ENCODE data around the gene POLA1. TPM values are rescaled to one million over a fixed set of nuclear protein-coding genes. Genes with fewer than 3 reads are reported as not detected.
"Not testable (repeated sequence)": the region's sequence is repeated elsewhere in the genome, so short reads cannot be mapped to it uniquely, and the experiment has no call there.

Gene POLA1
- total RNA-seq, 4 donors from 2014 or later, result 9.4 to 15.7 (median 10.0) TPM

DNA sequence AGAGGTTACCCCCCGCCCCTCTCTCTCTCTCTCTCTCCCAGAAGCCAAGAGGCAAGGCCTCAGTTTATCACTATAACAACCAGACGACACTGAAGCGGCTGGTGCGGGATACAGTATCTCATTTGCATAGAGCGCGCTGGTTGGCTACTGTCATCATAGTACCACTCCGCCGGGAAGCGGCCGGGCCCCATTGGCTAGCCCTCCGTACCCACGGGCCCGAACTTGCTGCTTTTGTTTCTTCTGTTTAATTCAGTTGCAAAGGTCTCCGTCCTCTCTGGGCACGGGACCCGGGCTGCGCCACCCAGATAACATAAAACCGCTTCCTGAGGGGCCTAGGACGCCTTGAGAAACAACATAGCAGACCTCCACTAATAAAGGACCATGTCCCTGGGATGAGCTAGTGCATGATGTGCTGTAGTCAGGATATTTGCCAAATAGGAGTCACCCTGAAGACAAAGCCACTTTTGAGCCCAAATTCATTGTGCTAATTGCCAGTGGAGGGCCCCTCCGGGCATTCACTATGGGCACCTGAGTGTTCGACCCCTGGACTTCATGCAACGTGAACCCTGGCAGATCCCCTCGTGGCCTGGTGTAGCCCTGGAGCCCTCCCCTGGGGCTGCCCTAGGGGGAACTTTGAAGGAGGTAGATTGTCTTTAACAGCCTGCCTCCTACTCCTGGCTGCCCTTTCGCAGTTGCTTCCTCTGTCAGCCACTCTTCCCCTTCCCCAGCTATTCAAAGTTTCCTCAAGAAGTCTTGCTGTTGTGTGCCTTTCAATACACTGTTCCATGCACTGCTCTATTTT lies 46.3 kb upstream of the POLA1 start, which contains the start of gene PCYT1B:
Gene PCYT1B, minus strand, starts transcription at position 91 of the 802 bp plus-strand sequence. CDS start 242 bp downstream, outside the sequence.
- Histone ChIP-seq H3K27ac (replicated peaks in 1 of 4) (peak within 1 kb of the TSS; percentile 24 to 69 (median 58)), H3K36me3 (no peaks in the 10 kb centered on the region), H3K4me1 (peaks cover 0 to 6% (median 5%) of the 10 kb centered on the region in 4 donors), H3K27me3 (no peaks in the 10 kb centered on the region), H3K4me3 (peak within 1 kb of the TSS; percentile 44 to 51 (median 50)), H3K9me3 (no peaks in the 10 kb centered on the region)
- WGBS, result 27% methylated on average over 23 of the region's 24 CpGs
- intact Hi-C loops (cut with DNase I), result no loop called here
- TF ChIP-seq POLR2AphosphoS5 (IDR thresholded peaks at IDR 0.05) (peak in 1 of 2 donors; percentile 10), POLR2A (IDR thresholded peaks at IDR 0.05; ENCODE audit: low read depth) (no peak), EP300 (IDR thresholded peaks at IDR 0.05) (no peak)
- DNase-seq (ENCODE audit: extremely low spot score), result peak; percentile 93

DNA sequence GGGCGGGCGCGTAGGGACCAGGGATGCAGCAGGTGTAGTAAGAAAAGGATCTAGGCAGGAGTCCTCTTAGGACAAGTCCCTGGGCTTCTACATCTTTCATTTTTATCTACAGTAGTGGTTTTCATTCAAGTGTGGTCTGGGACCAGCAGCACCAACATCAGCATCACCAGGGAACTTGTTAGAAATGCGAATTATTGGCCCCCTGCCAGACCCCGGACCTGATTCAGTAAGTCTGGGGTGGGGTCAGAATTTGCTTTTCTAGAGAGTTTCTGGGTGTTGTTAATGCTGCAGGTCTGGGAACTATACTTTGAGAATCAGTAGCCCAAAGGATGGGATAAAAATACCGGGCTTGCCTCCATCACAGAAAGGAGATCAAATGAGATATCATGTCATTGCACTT lies 45.2 kb upstream of the POLA1 start:
- DNase-seq (ENCODE audit: extremely low spot score), result no peak
- Histone ChIP-seq H3K4me3 (no peak overlapping the region), H3K36me3 (no peaks in the 10 kb centered on the region), H3K27ac (replicated peaks in 1 of 4) (no peak overlapping the region), H3K4me1 (peaks cover 0 to 6% (median 5%) of the 10 kb centered on the region in 4 donors), H3K27me3 (no peaks in the 10 kb centered on the region), H3K9me3 (no peaks in the 10 kb centered on the region)
- TF ChIP-seq, protein P1, sequence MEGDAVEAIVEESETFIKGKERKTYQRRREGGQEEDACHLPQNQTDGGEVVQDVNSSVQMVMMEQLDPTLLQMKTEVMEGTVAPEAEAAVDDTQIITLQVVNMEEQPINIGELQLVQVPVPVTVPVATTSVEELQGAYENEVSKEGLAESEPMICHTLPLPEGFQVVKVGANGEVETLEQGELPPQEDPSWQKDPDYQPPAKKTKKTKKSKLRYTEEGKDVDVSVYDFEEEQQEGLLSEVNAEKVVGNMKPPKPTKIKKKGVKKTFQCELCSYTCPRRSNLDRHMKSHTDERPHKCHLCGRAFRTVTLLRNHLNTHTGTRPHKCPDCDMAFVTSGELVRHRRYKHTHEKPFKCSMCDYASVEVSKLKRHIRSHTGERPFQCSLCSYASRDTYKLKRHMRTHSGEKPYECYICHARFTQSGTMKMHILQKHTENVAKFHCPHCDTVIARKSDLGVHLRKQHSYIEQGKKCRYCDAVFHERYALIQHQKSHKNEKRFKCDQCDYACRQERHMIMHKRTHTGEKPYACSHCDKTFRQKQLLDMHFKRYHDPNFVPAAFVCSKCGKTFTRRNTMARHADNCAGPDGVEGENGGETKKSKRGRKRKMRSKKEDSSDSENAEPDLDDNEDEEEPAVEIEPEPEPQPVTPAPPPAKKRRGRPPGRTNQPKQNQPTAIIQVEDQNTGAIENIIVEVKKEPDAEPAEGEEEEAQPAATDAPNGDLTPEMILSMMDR (IDR thresholded peaks at IDR 0.05), result no peak
- TF ChIP-seq POLR2AphosphoS5 (IDR thresholded peaks at IDR 0.05) (no peak), EP300 (IDR thresholded peaks at IDR 0.05) (no peak), POLR2A (IDR thresholded peaks at IDR 0.05; ENCODE audit: low read depth) (no peak)
- intact Hi-C loops (cut with DNase I), result no loop called here
- WGBS, result 72% methylated on average over 6 of the region's 6 CpGs

DNA sequence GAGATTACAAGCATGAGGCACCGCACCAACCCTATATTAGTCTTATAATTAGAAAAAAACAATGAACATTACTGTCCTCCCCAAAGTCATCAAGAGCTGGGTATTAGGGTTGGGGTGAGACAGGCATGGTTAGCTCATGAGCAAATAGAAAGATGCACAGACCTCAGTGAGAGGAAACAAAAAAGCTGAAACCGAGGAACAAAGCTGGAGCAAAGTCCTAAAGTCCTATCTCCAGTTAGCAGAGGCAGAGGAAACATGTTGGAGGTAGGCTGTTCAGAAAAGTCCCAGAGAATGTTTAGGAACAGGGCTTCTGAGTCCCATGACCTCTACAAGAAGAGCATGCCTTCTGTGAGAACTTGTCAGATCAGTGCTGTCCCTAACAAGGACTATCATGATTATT lies 41.9 kb upstream of the POLA1 start:
- H3K36me3 ChIP-seq, result no peaks in the 10 kb centered on the region
- DNase-seq (ENCODE audit: extremely low spot score), result no peak
- TF ChIP-seq, protein P1 (IDR thresholded peaks at IDR 0.05), result no peak
- TF ChIP-seq POLR2AphosphoS5 (IDR thresholded peaks at IDR 0.05), result no peak
- H3K27ac ChIP-seq (replicated peaks in 1 of 4), result no peak overlapping the region
- no peaks in the 10 kb centered on the region for H3K27me3 ChIP-seq
- H3K9me3 ChIP-seq, result no peaks in the 10 kb centered on the region
- 88% methylated on average over 2 of the region's 2 CpGs for whole genome bisulfite sequencing
- H3K4me3 ChIP-seq, result no peak overlapping the region
- peaks cover 0 to 6% (median 5%) of the 10 kb centered on the region in 4 donors for H3K4me1 ChIP-seq
- intact Hi-C loops (cut with DNase I), result no loop called here

GRCh38 chrX:24655679-24656078 lies 38.0 kb upstream of the POLA1 start:
- H3K36me3 ChIP-seq; H3K9me3 ChIP-seq; H3K27me3 ChIP-seq; H3K4me3 ChIP-seq; H3K4me1 ChIP-seq; intact Hi-C loops (cut with DNase I); H3K27ac ChIP-seq (replicated peaks in 1 of 4); DNase-seq (ENCODE audit: extremely low spot score): not testable (repeated sequence)
- 66% methylated on average over 9 of the region's 9 CpGs for WGBS

GRCh38 chrX:24657671-24658386 lies 35.9 kb upstream of the POLA1 start:
- no peak for DNase-seq (ENCODE audit: extremely low spot score)

More at GRCh38 chrX:24657671-24658386, 35.9 kb upstream of the POLA1 start:
- WGBS, result 79% methylated on average over 6 of the region's 6 CpGs
- Histone ChIP-seq H3K4me3 (no peak overlapping the region), H3K27me3 (no peaks in the 10 kb centered on the region), H3K27ac (replicated peaks in 1 of 4) (no peak overlapping the region), H3K36me3 (no peaks in the 10 kb centered on the region), H3K4me1 (no peaks in the 10 kb centered on the region), H3K9me3 (no peaks in the 10 kb centered on the region)
- TF ChIP-seq POLR2AphosphoS5 (IDR thresholded peaks at IDR 0.05), result no peak
- TF ChIP-seq EP300 (IDR thresholded peaks at IDR 0.05), result no peak
- TF ChIP-seq POLR2A (IDR thresholded peaks at IDR 0.05; ENCODE audit: low read depth), result no peak
- TF ChIP-seq, protein P1 (IDR thresholded peaks at IDR 0.05), result no peak
- intact Hi-C loops (cut with DNase I), result no loop called here
